Activated CD4-positive, CD25-positive, alpha-beta regulatory T cell treated with anti-CD3 and anti-CD28 coated beads, Interleukin-2, amount 50 U/mL, for 72 hours (primary cell): ENCODE data around the gene KRT79.
"Not testable (repeated sequence)": the region's sequence is repeated elsewhere in the genome, so short reads cannot be mapped to it uniquely, and the experiment has no call there.

Experiments used
- DNase-seq: peaks from one replicate; pipeline ENCODE4 v3.0.0; 2021

KRT79 gene

DNA sequence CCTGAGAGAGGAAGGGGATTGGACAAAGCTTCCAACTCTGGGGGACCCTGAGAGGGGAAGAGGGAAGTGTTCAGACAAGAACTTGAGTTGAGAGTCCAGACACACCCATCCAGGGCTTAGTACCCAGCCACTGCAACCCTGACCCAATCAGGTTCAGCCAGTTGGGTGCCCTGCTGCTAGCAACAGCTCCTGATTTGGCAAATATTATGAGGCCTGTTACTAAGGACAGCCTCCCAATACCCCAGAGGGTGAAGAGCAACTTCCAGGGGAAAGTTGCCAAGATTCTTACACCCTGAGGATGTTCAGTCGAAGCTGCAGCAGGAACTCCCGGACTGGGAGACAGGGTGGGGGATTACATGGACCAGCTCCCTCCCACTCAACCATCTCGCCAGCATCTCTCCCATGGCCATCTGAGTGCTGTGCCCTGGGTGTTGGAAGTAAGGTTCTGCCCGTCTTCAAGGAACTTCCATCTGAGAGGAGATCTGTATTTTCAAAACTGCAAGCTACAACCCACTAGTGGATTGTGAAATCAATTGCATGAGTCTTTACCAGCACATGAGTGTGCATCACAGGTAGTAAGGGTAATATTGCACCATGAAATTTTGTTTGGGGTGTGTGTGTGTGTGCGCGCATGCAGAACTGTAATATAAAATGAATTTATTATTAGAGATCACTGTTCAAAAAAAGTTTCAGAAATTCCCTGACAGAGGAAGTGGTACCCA lies 26.2 kb upstream of the KRT79 start:
- DNase-seq: no peak

DNA sequence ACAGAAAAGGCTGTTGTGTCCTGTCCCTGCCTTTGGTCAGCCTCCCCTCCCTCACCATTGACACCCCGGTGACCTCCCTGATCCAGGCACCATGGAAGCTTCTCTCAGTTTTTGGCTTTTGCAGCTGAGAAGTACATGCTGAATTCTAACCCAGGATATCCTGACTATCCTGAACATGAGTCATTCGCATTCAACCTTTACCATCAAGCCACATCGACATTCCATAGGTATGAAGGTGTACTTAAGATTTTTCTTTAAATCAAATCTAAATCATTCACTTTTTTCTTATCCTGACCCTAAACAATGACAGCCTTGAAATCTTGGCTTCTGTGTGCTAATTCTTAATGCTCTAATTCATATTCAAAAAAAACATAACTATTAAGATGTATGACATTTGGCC lies 23.4 kb upstream of the KRT79 start:
- no peak for DNase-seq

DNA sequence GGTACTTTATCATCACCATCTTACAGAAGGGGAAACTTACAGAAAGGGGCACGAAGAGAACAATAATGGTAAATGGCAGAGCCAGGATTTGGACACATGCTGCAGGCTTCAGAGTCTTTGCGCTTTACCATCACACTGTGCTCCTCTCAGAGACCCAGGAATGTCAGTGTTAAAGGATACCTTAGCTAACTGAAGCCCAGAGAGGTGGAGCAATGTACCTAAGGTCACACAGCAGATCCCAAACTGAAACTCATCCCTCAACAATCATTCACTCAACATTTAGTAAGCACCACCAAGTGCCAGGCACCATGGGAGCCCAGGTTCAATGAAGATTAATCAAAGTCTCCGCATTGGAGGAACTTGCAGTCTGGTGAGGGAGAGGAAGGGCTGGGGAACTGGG lies 22.7 kb upstream of the KRT79 start:
- DNase-seq: no peak

DNA sequence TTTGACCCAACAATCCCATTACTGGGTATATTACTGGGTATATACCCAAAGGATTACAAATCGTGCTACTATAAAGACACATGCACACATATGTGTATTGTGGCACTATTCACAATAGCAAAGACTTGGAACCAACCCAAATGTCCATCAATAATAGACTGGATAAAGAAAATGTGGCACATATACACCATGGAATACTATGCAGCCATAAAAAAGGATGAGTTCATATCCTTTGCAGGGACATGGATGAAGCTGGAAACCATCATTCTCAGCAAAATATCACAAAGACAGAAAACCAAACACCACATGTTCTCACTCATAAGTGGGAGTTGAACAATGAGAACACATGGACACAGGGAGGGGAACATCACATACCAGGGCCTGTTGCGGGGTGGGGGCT lies 22.0 kb upstream of the KRT79 start:
- DNase-seq: not testable (repeated sequence)

DNA sequence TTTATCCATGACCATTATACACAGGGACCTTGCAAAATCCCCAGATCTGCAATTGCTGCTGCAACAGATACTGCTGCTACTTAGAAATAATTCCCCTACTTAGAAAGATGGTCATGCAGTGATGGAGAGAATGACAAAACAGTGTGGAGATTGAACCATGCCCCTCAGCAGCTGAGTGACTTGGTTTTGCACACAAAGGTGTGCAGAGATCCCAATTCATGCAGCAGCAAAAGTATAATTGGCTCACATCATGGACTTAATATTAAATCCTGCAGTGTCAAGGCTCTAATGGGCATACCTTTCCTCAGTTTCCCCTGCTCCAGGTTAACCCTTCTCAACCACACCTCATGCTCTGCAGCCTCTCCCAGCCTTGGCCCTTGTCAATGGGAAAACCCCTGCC lies 17.7 kb upstream of the KRT79 start:
- DNase-seq: no peak

DNA sequence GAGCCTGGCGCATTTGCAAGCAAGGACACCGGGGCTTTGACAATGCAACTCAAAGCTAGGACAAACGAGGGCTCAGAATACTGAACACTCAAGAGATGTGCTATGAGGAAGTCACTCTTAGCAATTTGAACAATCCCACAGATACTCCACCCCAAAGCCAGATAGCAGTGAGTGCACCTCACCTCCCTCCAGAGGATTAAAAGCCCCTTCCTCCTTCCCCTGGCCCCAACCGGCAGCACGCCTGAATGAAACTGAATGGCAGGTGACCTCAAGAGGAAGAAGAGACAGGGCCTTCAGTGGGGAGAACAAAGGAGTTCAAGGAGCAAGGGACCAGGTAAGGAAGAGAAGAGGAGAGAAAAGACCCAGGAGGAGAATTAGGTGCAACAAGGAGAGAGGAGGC lies 16.6 kb upstream of the KRT79 start:
- DNase-seq: no peak

DNA sequence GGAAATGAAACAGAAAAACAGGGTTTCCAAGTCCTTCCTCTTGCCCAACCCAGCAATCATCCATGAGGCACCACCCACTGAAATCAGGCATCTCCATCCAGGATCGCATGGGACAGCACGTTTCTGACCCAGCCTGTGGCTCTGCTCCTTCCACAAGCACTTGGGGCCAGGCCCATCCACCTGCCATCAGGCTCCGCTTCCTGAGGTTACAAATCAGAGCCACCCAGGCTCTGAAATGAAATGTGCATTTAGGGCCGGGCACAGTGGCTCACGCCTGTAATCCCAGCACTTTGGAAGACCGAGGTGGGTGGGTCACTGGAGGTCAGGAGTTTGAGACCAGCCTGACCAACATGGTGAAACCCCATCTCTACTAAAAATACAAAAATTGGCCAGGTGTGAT lies 15.4 kb upstream of the KRT79 start:
- no peak for DNase-seq

DNA sequence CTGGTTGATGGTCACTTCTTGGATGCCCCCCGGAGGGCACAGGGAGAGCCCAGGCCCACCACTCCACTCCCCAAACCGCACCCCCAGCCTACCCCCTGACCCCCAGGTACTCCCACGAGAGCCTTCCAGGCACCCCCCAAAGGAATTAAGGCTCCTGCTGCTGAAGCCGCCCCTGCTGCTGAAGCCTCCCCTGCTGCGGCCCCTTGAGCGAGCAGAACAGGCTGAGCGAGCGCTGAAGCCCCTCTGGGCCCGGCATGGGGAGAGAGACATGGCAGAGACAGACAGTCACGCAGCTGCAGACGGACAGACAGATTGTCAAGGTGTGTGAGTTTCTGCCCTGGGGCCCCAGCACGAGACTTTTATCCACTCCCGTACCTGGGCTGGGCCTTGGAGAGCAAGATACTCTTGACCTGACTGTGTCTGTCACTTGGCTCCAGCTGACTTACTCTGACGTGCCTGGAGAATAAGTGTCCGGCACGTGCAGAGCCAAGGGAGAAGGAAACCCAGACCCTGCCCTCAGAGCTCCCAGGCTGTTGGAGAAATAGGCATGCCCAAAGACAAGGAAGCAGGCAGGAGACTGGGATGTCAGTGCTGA lies 14.6 kb upstream of the KRT79 start, which contains the start of gene KRT78:
TSS of gene KRT78 (minus strand) at position 334 of the 595 bp plus-strand sequence. CDS start at position 270, 64 bp downstream.
- DNase-seq: no peak

DNA sequence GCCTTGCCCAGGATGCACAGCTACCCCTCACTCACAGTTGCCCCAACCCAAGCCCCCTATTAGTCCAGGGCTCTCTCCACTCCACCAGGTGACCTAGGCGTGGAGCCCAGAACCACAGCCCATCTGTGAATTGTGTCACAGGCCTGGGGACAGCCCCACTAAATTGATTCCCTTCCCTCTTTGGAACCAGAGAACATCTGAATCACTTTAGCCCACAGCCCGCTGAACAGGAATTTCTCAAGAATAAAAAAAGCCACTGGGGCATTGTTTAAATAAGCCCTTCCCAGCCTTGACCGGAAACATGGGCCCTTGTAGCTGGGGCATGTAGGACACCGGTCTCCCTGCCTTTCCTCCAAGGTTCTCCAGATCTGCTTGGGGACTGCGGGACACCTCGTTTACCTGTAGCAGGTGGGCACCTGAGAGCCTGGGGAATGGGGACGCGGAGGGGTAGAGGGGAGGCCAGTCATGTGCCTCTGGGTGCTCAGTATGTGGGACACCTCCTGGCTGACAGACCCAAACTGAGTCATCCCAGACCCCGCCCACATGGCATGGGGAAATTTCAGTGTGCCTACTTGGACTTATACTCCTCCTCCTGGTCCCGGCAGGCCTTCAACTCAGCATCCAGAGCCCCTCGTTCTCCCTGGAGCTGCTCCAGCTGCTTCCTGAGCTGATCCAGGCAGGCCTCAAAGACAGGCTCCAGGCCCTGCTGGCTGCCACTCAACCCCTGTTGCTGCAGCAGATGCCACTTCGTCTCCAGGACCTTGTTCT lies 13.4 kb upstream of the KRT79 start:
- DNase-seq: no peak

DNA sequence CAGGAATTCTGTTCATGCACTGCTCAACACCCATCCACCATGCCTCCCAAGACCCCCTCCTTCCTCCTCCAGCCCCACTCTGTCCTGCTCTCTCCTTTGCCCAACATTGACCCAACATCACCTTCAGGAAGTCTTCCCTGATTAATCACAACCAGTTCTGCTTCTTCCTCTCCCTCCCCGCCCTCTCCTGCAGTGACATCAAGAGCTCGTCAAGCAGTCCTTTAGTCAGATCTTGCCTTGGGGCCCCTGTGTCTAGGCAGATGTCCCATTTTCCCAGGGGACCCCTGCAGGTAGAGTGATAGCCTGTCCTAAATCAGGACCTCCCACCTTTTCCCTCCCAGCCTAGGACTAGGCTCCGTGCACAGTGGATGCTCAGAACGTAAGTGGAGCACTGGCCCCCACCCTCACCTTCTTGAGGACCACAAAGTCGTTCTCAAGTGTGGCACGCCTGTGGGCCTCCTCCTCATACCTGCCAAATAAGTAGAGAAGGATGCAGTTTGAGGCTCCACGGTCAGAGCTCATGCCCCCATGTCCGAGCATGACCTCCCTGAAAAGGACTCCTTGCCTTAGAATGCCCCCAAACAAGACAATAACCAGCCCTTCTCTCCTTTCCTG lies 12.4 kb upstream of the KRT79 start:
- DNase-seq: no peak

DNA sequence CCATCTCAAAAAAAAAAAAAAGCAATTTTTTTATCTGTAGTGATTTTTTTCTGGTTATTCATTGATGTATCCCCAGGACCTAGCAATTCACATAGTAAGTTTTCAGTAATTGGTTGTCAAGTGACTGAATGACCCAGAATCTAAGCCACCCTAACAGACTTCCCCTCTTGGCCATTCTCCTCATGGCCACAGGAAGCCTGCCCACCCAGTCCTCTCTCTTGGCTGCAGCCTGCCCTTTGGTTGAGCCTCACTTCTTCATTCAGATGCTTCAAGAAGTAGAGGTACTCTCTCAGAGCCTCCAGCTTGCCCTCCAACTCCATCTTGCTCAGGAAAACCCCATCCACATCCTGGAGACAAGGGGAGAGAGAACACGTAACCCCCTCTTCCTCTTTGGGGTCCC lies 11.8 kb upstream of the KRT79 start:
- no peak for DNase-seq

DNA sequence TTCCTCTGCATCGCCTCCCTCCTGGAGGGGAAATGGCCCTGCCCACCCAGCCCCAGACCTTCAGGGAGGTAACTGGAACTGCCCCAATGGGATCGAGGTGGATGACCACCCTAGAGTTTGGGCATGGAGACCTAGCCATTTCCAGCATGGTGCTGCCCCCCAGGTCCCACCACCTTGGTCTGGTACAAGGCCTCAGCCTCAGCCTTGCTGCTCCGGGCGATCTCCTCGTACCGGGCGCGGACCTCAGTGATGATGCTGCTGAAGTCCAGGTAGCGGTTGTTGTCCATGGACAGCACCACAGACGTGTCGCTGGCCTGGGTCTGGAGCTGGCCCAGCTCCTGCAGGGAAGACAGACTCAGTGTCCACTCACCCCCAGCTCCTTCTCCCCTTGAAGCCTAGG lies 10.3 kb upstream of the KRT79 start:
- DNase-seq: no peak

DNA sequence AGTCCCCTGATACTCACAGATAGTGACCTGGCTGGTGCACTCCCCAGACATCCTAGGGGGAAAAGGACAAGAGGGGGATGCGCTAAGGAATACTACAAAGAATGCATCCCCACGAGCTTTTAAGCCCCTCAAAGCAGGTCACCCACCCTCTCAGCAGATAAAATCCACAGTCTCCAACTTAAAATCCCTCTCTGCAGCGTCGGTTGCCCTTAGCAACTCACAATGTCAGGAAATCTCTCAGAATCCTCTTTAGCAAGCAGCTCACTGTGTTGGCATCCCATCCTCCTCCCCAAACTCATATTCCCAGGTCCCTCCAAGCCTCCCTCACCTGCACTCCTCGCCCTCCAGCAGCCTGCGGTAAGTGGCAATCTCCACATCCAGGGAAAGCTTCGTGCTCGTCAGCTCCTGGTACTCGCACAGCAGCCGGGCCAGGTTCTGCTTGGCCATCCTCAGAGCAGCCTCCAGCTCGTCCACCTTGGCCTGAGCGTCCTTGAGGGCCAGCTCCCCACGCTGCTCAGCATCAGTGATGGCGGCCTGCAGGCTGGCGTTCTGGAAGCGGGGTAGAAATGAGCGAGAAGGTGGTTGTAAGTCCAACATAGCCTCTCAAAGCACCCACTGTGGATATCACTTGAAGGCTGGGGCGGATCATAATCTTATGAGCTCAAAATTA lies 5.5 kb upstream of the KRT79 start:
- no peak for DNase-seq

DNA sequence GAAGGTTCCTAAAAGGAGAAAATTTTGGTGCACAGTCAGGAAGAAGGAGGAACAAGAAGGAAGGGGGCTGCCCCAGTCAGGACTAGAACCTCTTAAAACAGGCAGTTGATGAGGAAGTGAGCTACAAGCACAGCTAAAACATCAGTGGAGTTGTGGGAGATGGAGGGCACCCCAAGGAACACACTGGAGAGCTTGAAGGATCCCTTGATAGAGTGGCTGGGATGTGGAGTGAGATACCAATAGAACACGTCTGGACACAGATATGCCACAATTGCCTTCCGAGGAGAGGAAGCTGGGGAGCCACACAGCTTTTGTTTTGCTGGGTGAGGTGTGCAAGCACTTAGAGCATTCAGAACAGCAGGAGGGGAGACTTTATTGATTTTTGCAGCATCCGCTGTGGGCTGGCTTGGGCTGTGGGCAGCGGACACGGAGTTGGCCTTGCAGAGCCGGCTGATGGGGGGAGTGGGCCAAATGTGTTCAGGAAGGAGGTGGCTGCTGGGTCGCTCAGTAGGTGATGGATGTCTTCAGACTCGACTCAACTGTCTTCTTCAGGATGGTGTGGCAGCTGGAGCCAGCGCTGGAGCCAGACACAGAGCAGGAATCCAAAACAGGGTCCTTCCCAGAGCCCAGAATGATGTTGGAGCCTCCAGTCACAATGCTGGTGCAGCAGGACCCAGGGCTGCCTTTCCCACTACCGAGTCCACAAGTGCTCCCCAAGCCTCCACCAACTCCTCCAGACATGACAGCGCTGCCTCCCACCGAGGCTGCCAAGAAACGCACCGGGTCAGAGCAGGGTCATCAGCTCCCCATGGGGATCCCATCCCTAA lies 4.7 kb upstream of the KRT79 start:
- DNase-seq: no peak

DNA sequence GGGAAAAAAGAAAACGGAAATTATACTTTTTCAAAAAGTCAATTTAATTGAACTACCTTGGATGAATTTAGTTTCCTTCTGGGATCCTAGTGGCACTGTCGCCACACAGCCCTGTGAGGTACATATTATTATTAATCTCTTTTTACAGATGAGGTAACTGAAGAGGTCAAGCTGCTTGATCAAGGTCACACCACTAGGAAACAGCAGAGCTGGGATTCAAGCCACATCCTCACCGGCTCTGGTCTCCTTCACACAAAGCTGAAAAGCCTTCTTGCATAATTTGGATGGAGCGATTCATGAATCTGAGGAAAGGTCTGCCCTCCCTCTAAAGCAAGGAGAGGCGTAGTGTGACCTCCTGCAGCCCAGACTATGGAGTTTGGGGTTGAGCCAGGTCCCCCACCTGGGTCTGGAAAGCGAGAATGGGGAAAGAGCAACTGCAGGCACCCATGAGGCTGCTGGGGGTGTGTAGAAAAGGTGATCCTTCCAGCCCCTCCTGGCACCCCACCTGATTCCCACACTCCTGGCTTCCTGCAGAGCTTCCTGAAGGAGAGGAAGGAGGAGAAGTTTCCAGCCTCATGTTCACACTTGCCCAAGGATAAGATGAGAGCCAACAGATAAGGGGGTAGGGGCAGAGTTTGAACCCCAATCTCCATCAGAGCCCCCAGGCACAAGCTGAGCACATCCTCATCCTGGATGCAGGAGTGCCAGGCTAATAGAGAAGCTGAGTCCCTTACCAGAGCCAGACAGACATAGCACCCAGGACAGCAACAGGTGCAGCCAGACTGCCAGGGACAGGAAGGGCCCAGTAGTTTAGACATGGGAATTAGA lies 3.9 kb upstream of the KRT79 start:
- DNase-seq: no peak

DNA sequence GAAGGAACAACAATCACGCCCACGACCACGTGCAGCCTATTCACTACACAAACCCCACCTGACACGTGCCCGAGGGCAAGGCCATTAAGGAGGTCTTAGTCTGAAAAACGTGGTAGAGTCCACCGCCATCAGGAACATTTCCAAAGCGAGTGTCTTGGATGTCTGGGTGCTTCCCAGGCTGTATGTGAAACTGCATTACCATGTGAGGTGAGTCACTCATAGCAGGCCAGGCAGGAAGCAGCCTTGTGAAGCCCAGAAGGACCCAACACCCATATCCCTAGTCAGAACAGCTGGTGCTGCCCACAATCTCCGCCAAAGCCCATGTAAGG lies 3.3 kb upstream of the KRT79 start:
- DNase-seq: no peak

DNA sequence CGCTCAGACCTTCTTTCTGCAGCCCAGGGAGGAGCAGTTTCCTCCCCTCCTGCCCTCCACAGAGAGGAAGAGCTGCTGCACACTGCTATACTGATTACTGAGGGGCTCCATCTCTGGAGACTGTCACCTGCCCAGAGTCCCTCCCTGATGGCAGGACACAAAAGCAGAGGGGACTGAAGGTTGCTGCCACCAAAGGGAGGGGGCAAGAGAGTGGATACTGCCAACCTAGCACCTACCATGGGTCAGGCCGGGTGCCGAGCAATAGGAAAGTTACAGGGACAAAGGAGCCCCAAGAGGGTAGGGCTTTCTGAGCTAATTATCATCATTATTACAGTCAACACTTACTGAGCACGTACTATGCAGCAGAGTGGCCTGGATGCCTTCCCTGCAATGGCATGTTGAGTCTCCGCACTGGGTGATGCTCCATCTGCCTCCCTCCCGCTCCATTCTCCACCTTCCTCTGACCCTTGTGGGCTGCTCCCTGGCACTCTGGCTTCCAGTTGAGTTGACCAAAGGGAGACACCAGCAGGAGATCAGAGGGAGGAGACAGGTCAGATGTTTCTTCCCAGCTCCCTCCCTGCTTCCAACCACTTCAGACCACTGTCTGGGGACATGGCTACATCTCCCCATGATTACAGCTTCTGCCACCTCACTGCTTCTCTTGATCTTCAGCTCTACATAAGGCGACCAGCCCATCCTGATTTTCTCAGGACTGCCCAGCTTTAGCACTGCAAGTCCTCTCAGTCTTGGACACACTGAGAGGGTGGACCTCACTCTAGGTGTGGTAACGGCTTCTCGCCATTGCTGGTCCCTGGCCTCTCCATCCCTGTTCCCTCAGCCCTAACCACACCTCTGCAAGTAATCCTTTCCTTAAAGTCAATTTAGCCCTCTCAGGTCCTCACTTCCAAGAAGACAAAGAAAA lies 2.6 kb upstream of the KRT79 start:
- no peak for DNase-seq

DNA sequence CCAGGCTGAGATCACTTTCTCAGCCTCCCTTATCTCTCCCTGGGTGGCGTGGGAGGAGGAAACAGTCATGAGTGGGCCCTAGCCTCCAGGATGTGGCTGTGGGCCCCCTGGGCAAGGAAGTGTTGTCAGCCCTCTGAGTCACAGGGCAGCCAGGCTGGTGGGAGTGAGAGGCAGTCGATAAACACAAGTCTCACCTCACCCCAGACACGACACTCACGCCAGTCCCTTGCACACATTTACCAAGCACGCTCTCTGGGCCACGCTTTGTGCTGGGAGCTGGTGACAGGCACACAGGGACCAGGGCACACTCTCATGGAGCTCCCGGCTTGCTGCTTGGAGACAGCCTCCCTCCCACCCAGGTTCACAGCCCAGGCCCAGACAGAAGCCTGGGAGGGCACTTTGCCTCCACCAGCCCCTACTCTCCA lies 1.9 kb upstream of the KRT79 start:
- DNase-seq: no peak

DNA sequence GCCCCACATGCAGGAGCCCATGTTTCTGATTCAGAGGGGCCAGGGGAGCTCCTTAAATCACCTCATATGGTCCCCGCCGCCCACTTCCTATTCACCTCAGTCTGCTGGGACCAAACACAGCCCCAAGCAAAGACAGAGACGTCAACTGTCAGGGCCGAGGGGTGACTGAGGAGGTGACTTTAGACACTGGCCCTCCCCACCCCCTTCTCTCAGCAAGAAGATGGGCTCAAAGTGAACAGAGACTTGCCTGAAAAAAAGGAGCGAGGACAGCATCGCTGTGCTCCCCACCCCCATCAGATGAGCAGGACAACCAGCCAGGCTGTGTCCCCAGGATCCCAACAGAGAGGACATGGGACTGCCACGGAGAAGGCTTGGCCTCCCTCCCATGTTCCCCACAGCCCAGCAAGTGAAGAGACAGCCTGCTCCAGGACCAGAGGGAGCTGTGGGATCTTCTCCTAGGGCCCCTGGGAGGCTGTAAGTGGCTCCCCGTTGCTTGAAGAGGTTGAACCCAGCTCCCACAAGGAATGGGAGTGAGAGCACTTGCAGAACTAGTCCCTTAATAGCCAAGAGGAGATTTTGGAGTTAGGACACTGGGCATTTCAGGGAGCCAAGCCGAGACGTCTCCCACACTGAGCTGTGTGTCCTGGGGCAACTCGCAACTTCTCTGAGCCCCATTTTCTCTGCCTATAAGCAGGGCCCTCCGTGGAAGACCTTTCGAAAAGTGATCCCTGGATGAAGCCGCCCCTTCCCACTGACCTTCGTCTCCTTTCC lies 1.3 kb upstream of the KRT79 start:
- DNase-seq: no peak

DNA sequence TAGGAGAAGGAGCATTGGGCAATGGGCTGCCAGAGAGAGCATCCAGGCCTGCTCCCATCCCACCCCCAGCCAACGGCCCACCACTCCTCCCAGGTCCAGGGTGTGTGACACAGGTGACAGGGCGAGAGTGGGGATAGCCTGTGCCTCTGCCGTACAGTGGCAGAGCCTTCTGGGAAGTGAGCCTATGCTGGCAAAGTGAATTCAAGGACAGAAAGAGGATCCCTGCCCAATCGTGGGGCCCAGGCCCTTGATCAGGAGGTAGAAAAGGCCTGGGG lies 553 bp upstream of the KRT79 start:
- no peak for DNase-seq
